ENCODE results near the gene AADAC.
"Not testable (repeated sequence)": the region's sequence is repeated elsewhere in the genome, so short reads cannot be mapped to it uniquely, and the experiment has no call there.

AADAC gene

DNA sequence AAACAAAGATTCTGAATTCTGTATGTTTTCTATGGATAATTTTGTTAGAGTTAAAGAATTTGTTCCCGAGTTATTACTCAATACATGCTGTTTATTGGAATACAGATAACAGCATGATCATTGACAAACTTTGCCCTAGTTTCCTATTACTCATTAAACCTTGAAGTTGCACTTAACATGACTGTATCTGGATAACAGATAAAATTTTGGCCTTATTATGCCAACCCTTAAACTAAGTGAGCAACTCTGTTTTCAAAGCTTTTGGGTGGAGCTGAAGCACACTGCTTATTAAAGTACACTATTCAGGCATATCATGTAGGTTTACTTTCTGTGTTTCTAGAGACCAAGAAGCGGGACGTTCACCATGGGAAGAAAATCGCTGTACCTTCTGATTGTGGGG is at the start of gene AADAC:
Gene AADAC, plus strand, starts transcription at position 318 of the 400 bp plus-strand sequence. Its CDS starts 47 bp downstream, at position 365.
- DNase-seq, result no peak

DNA sequence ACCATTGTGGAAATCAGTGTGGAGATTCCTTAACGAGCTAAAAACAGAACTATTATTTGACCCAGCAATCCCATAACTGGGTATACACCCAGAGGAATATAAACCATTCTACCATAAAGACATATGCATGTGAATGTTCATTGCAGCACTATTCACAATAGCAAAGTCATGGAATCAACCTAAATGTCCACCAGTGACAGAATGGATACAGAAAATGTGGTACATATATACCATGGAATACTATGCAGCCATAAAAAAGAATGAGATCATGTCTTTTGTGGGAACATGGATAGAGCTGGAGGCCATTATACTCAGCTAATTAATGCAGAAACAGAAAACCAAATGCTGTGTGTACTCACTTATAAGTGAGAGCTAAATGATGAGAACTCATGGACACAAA is 49.2 kb upstream of the AADAC start:
- DNase-seq, result not testable (repeated sequence)

- no peak for DNase-seq
These were observed 48.2 kb upstream of the AADAC start for GRCh38 chr3:151765685-151766084.

DNA sequence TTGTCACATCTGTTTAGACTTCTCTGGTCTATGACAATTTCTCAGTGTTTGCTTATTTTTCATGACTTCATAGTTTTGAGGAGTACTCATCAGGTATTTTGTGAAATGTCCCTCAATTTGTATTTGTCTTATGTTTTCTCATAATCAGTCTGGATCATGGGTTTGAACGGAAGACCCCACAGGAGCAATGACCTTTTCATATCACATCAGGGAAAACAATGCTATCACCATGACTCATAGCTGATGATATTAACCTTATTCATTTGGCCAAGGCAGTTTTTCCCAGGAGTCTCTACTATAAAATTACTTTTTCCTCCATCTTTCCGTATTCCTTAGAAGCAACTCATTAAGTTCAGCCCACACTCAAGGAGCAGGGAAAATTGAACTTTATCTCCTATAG is 47.5 kb upstream of the AADAC start:
- DNase-seq, result no peak

GRCh38 chr3:151768393-151768930 is 45.5 kb upstream of the AADAC start:
- DNase-seq, result no peak

DNA sequence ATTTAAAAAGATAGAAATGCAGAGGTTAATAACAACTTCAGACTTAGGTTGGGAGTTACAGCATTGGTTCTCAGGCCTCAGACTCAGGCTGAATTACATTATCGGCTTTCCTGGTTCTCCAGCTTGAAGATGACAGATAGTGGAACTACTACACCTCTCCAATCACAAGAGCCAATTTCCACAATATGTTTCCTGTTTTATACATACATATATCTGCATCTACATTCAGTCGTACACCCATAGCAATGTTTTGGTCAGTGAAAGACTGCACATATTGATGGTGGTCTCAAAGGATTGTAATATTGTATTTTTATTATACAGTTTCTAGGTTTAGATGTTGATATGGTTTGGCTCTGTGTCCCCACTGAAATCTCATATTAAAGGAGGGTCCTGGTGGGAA is 44.7 kb upstream of the AADAC start:
- no peak for DNase-seq

DNA sequence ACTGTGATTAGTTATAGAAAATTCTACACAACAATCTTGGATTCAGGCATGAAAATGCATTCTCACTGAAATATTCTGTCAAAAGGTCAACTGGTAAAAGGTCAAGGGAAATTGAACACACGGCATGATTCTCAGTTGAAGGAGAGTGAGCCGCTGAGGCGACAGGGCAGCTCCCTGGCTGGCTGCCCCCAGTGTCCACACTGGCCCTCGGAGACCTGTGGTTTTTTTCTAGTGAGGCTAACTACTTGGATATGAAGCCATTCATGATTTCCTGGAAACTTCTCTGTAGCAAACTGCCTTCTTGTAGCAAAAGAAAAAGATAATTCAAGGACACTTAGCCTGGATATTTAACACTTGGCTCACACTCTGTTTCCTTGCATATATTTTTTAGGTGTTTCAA is 43.0 kb upstream of the AADAC start:
- DNase-seq, result no peak

GRCh38 chr3:151772825-151773480 is 41.0 kb upstream of the AADAC start:
- no peak for DNase-seq

DNA sequence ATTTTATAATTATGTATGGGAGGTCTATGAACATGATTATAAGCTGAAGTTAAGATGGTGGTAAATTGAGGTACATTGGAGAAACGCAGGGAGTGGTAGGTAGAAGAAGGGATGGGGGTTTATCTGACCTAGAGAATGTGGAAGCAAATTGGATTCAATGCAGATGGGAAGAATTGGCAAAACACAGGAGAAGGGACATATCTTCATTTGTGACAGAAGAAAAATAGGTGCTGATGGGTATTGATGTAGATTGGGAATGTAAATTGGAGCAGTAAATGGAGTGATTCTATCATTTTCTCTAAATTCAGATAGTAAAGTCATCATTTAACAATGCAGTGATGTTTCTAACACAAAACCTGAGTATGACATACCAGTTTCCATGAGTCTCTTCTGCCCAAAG is 39.7 kb upstream of the AADAC start:
- no peak for DNase-seq

DNA sequence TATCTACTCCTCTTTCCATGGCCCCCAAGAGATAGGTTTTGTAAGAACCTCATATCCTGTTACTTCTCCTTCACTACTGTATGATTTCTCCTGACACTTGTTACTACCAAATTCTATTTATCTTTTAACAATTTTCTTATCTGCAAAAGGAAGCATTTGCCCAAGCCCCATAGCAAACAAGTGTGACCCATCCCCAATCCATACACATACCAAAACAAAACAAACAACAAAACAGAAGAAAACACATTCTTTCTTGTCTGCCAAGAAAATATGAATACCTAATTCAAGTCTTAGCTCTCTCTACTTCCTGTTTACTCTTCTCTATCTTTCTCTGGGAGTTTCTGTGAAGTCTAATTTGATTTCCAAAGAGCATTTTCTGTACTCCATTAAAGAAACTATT is 39.0 kb upstream of the AADAC start:
- no peak for DNase-seq

GRCh38 chr3:151775314-151776258 is 38.3 kb upstream of the AADAC start:
- DNase-seq, result no peak

- no peak for DNase-seq
These were observed 37.6 kb upstream of the AADAC start for GRCh38 chr3:151776259-151776740.

GRCh38 chr3:151777880-151778279 is 36.0 kb upstream of the AADAC start:
- DNase-seq, result no peak

DNA sequence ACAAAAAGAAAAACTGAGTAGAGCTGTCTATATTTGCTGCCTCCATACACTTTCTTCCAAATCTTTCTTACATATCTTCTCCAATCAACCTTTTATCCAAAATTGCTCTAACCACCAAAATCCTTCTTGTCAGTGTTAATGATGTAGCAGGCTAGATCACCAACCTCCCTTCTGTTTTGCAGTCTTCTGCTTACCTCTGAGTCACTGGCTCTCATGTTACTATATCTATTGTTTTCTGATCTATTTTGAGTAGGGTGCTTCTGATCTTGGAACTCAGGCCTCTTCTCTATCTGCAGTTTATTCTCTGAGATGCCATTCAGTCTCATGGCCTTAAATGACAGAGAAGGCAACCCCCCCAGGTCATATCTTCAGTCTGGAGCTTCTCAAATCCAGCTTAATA is 26.3 kb upstream of the AADAC start:
- no peak for DNase-seq

DNA sequence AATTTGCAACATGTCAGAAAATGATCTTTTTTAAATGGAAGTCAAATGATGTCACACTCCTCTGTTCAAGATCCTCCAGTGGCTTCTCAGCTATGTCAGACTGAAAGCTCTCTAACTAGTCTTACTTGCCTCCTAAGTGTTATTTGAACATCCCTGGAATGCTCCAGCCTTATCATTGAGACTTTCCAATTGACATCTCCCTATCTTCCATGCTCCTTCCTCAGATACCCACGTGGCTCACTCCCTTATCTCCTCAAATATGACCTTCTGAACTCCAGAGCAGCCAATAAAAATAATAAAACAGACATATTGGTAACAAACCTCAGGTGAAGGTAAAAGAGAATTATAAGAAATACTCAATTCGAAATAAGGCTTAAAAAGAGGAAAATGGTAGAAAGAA is 25.5 kb upstream of the AADAC start:
- no peak for DNase-seq

DNA sequence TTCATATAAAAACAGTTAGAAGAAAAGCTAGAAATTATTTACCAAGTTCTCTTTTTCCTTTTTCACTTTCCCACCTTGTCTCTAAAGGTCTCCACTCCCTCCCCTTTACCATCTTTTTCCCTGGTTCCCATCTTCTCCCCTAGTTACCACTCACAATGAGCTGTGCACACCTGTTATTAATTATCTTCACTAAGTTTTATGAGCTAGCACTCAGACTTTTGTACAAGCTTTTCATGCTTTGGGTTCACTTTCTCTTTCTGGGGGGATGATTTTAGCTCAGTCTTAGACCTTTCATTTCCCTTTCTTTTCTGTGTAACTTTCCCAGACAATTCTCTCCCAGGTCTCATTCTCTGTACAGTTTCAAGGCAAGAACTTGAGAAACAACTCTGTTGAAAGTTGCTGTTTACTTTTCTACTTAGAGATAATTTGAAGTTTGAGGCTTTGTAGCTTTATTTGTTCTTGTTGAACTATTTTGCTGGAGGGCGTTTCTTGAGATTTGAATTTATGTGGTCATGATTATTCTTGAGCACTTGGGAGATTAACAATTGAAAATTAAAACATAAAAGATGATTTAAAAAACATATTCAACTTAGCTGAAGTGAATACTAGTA is 24.0 kb upstream of the AADAC start:
- no peak for DNase-seq

GRCh38 chr3:151790763-151791162 is 23.2 kb upstream of the AADAC start:
- not testable (repeated sequence) for DNase-seq

DNA sequence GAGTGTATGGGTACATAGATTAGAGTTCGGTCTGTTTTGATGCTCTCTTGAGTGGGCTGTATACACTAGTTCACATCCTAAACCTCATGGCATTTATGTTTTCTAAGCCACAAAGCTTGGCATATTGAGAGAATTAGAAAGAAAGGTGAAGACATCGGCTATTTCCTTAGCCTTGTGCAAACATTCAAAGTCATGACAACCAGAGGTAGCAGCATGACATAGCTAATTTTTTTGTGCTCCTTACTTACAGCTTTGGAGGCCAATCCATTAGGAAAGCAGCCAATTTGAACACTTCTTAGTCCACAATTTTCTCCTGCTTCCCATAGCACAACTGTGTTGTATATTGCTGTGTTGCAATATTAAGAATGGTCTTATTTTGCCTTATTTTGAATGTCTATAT is 21.5 kb upstream of the AADAC start:
- DNase-seq, result no peak

DNA sequence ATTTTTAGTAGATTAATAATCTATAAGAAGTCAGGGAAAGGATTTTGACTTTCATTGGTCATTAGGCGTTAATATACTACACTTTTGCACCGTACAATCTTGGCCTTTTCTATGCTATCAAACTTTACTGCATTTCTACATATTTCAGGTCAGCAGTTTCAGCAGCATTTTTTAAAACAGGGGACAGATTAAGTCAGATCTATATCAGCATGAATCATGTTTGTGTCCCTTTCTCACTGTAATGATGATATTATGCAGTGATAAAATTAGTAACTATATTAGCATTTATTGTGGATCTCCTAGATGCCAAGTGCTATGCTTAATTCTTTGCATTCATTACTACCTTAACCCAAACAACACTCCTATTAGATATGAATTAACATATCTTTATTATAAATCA is 20.3 kb upstream of the AADAC start:
- no peak for DNase-seq

DNA sequence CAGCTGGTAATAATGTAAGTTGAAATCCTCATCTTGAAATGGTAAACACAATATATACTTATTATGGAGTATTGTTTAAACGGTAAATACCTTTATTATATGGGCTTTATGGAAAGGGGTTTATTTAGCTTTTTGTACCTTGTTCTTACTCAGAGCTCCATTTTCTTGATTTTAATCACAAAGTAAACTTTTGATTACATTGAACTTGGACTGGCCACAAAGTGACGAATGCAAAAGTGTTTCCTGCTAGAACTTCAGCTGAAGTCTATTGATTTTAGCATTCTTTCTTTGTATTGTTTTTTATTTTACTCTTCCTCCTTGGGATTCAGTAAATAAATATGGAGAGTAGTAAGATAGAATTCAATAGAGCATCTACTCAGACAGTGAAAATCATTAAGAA is 19.8 kb upstream of the AADAC start:
- no peak for DNase-seq

DNA sequence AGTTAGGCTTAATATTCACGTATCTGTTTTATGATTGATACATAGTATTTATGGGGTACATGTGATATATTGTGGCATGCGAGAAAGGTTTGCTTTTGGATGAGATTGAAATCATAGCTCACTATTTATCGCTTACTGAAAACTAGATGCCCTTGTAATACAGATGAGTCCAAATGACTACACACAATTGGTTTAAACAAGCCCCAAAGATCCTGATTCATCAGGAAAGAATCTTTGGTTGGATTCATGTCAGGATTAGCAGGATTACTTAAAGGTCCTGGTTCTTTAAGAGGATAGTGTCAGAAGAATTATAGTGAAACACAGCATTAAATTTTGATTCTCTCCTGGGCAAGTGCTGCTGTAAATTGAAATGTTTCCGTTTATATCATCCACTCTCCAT is 18.6 kb upstream of the AADAC start:
- no peak for DNase-seq

GRCh38 chr3:151796105-151796680 is 17.7 kb upstream of the AADAC start:
- DNase-seq, result no peak

DNA sequence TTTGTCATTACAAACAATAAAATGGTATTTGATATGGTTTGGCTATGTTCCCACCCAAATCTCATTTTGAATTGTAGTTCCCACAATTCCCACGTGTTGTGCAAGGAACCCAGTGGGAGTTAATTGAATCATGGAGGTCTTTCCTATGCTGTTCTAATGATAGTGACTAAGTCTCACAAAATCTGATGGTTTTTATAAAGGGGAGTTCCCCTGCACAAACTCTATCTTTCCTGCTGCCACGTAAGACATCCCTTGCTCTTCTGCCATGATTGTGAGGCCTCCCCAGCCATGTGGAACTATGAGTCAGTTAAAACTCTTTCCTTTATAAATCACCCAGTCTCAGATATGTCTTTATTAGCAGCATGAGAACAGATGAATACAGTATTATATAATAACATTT is 15.4 kb upstream of the AADAC start:
- no peak for DNase-seq

All from activated CD4-positive, alpha-beta T cell treated with anti-CD3 and anti-CD28 coated beads, Interleukin-2, amount 50 U/mL, for 4 hours (primary cell).